Measurements from ENCODE around the gene SIPA1.

SIPA1 gene

DNA sequence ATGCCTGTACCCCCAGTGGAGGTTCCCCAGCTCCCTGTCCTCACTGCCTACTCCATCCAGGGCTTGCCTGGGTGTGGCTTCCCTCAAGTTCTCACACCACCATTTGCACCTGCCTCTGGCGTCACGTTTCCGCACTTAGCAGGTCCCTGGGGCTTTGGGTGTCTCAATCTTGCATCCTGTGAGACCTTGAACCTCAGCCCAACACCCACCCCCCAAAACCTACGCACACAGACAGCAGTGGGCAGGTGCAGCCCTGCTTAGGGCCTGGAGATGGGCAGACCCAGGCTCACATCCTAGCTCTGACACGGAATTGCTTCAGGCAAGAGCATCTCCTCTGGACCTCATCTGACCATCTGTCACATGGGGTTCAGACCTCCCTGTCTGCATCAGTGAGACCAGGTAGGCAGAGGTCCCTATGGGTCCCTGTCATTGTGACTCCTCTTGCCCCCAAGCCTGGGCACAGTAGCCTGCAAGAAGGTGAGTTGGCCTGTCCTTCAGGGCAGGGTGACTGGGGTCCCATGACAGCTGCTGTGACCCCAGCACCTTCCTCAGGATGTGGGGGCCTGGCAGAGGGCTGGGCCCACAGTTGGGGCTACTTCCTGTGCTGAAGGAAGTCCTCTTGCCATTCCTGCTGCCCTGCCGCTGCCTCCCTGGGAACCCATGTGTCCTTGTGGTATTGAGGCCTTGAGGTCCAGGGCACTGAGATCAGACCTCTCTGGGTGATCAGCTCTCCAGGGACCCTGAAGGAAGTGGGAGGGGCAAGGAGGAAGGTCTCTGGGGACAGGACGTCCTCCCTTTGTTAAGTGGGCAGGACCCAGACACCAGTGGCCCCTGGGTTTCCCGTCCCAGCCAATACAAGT is 2.0 kb downstream of the SIPA1 start:
- H3K27ac ChIP-seq = peak overlapping the region; percentile 2 to 97
- no peak for DNase-seq (ENCODE audit: low spot score)
- H3K4me3 ChIP-seq = peak overlapping the region; percentile 96
- TF ChIP-seq, protein P1, sequence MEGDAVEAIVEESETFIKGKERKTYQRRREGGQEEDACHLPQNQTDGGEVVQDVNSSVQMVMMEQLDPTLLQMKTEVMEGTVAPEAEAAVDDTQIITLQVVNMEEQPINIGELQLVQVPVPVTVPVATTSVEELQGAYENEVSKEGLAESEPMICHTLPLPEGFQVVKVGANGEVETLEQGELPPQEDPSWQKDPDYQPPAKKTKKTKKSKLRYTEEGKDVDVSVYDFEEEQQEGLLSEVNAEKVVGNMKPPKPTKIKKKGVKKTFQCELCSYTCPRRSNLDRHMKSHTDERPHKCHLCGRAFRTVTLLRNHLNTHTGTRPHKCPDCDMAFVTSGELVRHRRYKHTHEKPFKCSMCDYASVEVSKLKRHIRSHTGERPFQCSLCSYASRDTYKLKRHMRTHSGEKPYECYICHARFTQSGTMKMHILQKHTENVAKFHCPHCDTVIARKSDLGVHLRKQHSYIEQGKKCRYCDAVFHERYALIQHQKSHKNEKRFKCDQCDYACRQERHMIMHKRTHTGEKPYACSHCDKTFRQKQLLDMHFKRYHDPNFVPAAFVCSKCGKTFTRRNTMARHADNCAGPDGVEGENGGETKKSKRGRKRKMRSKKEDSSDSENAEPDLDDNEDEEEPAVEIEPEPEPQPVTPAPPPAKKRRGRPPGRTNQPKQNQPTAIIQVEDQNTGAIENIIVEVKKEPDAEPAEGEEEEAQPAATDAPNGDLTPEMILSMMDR (IDR thresholded peaks at IDR 0.05) = no peak

DNA sequence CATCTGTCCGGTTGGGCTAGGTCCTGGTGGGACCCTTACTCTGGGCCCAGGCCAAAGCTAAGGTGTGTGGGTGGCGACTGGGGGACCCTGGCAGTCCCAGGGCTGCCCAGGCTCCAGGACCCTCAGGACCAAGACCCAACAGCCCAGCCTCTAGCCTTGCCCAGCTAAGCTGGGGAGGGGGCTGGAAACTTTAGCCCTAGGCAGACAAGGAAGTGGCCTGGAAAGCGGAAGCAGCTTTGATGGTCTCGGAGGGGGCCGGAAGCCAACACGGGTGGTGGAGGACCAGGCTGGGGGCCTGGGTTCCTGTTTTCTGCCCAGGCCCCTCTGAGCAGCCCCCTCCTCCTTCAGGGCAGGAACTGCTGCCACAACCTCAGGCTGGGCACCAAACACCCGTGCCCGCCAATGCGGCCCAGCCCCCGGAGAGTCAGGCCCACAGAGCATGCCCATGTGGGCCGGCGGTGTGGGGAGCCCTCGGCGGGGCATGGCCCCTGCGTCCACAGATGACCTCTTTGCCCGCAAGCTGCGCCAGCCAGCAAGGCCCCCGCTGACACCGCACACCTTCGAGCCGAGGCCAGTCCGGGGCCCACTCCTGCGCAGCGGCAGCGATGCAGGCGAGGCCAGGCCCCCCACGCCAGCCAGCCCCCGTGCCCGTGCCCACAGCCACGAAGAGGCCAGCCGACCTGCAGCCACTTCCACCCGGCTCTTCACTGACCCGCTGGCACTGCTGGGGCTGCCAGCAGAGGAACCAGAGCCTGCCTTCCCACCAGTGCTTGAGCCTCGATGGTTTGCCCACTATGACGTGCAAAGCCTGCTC is 2.8 kb downstream of the SIPA1 start:
- no peak for DNase-seq (ENCODE audit: low spot score)
- H3K27ac ChIP-seq = peak overlapping the region; percentile 2 to 97
- peak overlapping the region; percentile 96 for H3K4me3 ChIP-seq
- TF ChIP-seq, protein P1 (IDR thresholded peaks at IDR 0.05) = no peak

DNA sequence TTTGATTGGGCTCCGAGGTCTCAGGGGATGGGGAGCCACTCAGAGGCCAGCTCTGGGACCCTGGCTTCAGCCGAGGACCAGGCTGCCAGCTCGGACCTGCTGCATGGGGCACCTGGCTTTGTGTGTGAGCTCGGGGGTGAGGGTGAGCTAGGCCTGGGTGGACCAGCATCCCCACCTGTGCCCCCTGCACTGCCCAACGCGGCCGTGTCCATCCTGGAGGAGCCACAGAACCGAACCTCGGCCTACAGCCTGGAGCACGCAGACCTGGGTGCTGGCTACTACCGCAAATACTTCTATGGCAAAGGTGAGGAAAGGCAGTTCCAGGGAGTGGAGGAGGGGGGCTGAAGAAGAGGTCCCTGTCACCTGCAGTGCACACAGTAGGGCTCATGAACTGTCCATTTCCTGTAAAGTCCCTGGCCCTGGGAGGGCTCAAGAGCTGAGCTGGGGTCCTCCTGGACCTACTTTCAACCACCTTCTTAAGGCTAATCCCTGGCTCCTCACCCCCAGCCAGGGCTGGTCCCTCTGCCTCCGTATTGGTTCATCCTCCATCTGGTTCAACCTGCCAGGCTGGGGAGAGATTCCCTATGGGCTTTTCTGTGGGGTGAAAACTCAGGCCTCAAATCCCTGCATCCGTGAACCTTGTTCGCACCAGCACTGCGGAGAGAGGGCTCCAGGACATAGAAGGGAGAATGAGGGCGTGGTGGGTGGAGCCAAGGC is 3.6 kb downstream of the SIPA1 start:
- no peak for DNase-seq (ENCODE audit: low spot score)
- Histone ChIP-seq H3K27ac (peak overlapping the region in 1 of 2 donors; percentile 97), H3K4me3 (peak overlapping the region; percentile 96)
- TF ChIP-seq, protein P1 (IDR thresholded peaks at IDR 0.05) = no peak

DNA sequence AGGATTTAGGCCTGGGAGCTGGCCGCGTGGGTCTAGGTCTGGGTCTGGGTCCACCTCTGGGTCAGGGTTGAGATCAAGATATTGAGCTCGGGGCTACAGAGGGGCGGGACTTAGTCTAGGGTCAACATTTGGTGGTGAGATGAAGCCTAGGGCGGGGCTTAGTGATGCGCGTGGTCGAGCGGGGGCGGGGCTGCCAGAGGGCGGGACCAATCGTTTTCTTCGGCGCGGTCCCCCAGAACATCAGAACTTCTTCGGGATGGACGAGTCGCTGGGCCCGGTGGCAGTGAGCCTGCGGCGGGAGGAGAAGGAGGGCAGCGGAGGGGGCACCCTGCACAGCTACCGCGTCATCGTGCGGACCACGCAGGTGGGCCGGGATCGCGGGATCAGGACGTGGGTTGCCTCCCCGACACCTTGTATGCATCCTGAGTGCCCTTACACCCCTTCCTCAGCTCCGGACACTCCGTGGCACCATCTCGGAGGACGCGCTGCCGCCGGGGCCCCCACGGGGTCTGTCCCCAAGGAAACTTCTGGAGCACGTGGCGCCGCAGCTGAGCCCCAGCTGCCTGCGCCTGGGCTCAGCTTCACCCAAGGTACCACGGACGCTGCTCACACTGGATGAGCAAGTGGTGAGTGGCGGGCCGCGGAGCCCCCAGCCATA is 4.2 kb downstream of the SIPA1 start:
- Histone ChIP-seq H3K27ac (peak overlapping the region in 1 of 2 donors; percentile 97), H3K4me3 (peak overlapping the region; percentile 96)
- DNase-seq (ENCODE audit: low spot score) = no peak
- TF ChIP-seq, protein P1 (IDR thresholded peaks at IDR 0.05) = no peak

DNA sequence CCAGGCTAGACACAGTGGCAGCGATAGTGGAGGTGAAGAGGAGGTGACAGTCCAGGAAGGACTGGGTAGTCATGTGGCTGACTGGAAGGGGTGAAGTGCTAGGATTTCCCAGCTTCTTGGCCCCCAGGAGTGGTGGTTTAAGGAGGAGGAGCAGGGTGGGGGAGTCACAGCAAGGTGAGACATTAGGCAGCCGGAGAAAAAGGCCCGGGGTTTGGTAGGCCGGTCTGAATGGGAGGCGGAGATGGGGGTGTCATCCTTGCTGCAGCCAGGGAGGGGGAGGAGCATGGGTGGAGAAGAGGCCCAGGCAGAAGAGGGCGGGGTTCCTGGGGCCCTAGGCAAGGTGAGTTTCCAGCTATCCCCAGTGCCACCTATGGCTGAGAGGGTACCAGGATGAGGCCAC is 6.1 kb downstream of the SIPA1 start:
- TF ChIP-seq, protein P1 (IDR thresholded peaks at IDR 0.05) = no peak
- Histone ChIP-seq H3K27ac (no peak overlapping the region), H3K4me3 (no peak overlapping the region)
- DNase-seq (ENCODE audit: low spot score) = no peak

DNA sequence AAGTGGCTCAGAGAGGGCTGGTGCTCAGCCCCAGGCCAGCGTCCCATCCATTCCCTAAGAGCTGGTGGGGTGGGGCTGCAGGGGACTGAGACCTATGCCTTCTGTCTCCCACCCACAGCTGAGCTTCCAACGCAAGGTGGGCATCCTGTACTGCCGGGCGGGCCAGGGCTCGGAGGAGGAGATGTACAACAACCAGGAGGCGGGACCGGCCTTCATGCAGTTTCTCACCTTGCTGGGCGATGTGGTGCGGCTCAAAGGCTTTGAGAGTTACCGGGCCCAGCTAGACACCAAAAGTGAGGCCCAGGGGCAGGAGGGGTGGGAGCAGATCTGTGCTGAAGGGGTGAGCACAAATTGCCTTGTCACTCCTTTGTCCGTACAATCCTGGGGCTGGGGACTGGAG is 6.9 kb downstream of the SIPA1 start:
- Histone ChIP-seq H3K27ac (no peak overlapping the region), H3K4me3 (no peak overlapping the region)
- TF ChIP-seq, protein P1 (IDR thresholded peaks at IDR 0.05) = no peak
- no peak for DNase-seq (ENCODE audit: low spot score)

Data from coronary artery (tissue), 2 donors.